Loucy (cell line): ENCODE data around the gene HLA-DMA.

Source experiments
- H2AFZ ChIP-seq: fragments of 200-600 bp; sonication (generic); 2 replicates; pipeline ENCODE4 v1.6.0; 2016; ENCODE audit warnings: antibody characterized with exemption, mild to moderate bottlenecking, low read length, moderate library complexity
- H3F3A ChIP-seq: fragments of 200-600 bp; 2 replicates; pipeline ENCODE4 v1.6.0; 2016; ENCODE audit warnings: antibody characterized with exemption, low read depth, mild to moderate bottlenecking
- H3K27me3 ChIP-seq: fragments of 200-600 bp; sonication (generic); 2 replicates; pipeline ENCODE4 v1.6.1; 2014; ENCODE audit warnings: low read length, mild to moderate bottlenecking; ENCODE audit not compliant: insufficient read depth, poor library complexity, severe bottlenecking
- H3K36me3 ChIP-seq: fragments of 200-600 bp; sonication (generic); 2 replicates; pipeline ENCODE4 v1.6.1; 2016; ENCODE audit warnings: low read length; ENCODE audit not compliant: insufficient read depth
- H3K4me1 ChIP-seq: fragments of 200-600 bp; sonication (generic); 2 replicates; pipeline ENCODE4 v1.5.1; 2014; ENCODE audit warnings: low read length, mild to moderate bottlenecking; ENCODE audit not compliant: insufficient read depth, poor library complexity, severe bottlenecking
- H3K4me2 ChIP-seq: fragments of 200-600 bp; sonication (generic); 2 replicates; pipeline ENCODE4 v1.6.0; 2014; ENCODE audit warnings: antibody characterized with exemption, low read length, low read depth, mild to moderate bottlenecking; ENCODE audit not compliant: poor library complexity, severe bottlenecking
- H3K4me3 ChIP-seq: fragments of 200-600 bp; sonication (generic); 2 replicates; pipeline ENCODE4 v1.5.1; 2014; ENCODE audit warnings: low read length, mild to moderate bottlenecking, mixed read lengths; ENCODE audit not compliant: poor library complexity, severe bottlenecking
- H3K79me2 ChIP-seq: fragments of 200-600 bp; sonication (generic); 2 replicates; pipeline ENCODE4 v1.6.1; 2014; ENCODE audit warnings: low read length; ENCODE audit not compliant: insufficient read depth
- H3K9ac ChIP-seq: fragments of 200-600 bp; sonication (generic); 2 replicates; pipeline ENCODE4 v1.6.0; 2014; ENCODE audit warnings: mild to moderate bottlenecking, low read depth, low read length, moderate library complexity; ENCODE audit not compliant: poor library complexity, severe bottlenecking
- H3K9me2 ChIP-seq: fragments of 200-600 bp; sonication (generic); replicated peaks from 2 replicates; pipeline ENCODE4 v1.6.1; 2016; ENCODE audit warnings: low read depth, low read length, mixed read lengths
- H3K9me3 ChIP-seq: fragments of 200-600 bp; sonication (generic); 2 replicates; pipeline ENCODE4 v1.6.1; 2014; ENCODE audit warnings: mild to moderate bottlenecking, antibody characterized with exemption, low read length, low read depth; ENCODE audit not compliant: insufficient read depth
- H4K20me1 ChIP-seq: fragments of 200-600 bp; sonication (generic); 2 replicates; pipeline ENCODE4 v1.6.0; 2014; ENCODE audit warnings: antibody characterized with exemption, low read length, mild to moderate bottlenecking; ENCODE audit not compliant: insufficient read depth, poor library complexity, severe bottlenecking
- EZH2phosphoT487 ChIP-seq: fragments of 200-600 bp; IDR thresholded peaks from 2 replicates; pipeline ENCODE4 v1.6.1; 2018; ENCODE audit warnings: antibody characterized with exemption, mild to moderate bottlenecking, moderate library complexity, borderline replicate concordance
- TF ChIP-seq, protein P1 (sequence below): fragments of 200-600 bp; sonication (generic); conservative IDR thresholded peaks from 2 replicates; pipeline ENCODE4 v1.5.1; 2014; ENCODE audit warnings: mild to moderate bottlenecking, antibody characterized with exemption, low read length

The HLA-DMA gene

DNA sequence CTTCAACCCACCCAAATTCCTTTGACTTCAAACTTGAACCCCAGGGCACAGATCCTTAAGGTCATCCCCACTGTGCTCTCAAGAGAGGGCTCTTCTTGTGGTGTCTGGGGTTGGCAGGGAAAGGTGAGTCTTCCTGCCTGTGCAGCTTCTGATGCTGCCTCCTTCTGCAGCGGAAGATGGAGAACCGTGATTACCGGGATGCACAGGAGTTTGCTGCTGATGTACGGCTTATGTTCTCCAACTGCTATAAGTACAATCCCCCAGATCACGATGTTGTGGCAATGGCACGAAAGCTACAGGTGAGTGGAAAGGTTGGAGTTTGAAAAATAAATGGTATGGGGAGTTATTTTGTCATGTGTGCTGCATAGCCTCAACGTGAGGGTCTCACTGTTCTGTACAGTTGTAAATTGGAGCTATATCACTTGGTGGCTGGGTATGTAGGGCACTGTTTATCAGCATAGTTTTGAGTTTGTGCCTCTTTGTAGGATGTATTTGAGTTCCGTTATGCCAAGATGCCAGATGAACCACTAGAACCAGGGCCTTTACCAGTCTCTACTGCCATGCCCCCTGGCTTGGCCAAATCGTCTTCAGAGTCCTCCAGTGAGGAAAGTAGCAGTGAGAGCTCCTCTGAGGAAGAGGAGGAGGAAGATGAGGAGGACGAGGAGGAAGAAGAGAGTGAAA lies 24.5 kb upstream of the HLA-DMA start:
- TF ChIP-seq, protein P1, sequence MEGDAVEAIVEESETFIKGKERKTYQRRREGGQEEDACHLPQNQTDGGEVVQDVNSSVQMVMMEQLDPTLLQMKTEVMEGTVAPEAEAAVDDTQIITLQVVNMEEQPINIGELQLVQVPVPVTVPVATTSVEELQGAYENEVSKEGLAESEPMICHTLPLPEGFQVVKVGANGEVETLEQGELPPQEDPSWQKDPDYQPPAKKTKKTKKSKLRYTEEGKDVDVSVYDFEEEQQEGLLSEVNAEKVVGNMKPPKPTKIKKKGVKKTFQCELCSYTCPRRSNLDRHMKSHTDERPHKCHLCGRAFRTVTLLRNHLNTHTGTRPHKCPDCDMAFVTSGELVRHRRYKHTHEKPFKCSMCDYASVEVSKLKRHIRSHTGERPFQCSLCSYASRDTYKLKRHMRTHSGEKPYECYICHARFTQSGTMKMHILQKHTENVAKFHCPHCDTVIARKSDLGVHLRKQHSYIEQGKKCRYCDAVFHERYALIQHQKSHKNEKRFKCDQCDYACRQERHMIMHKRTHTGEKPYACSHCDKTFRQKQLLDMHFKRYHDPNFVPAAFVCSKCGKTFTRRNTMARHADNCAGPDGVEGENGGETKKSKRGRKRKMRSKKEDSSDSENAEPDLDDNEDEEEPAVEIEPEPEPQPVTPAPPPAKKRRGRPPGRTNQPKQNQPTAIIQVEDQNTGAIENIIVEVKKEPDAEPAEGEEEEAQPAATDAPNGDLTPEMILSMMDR = no peak
- TF ChIP-seq EZH2phosphoT487 = no peak
- H3K4me3 ChIP-seq = peak overlapping the region; percentile 96
- H3F3A ChIP-seq = peaks cover 35% of the 10 kb centered on the region
- no peaks in the 10 kb centered on the region for H3K9me3 ChIP-seq
- peak overlapping the region; percentile 93 for H3K4me2 ChIP-seq
- H3K79me2 ChIP-seq = peaks cover 90% of the 10 kb centered on the region
- H3K9ac ChIP-seq = peak overlapping the region; percentile 84
- H3K27me3 ChIP-seq = peaks cover 20% of the 10 kb centered on the region
- H4K20me1 ChIP-seq = peaks cover 100% of the 10 kb centered on the region
- H3K36me3 ChIP-seq = peaks cover 98% of the 10 kb centered on the region
- no peaks in the 10 kb centered on the region for H3K9me2 ChIP-seq
- peaks cover 47% of the 10 kb centered on the region for H3K4me1 ChIP-seq
- H2AFZ ChIP-seq = no peak overlapping the region

DNA sequence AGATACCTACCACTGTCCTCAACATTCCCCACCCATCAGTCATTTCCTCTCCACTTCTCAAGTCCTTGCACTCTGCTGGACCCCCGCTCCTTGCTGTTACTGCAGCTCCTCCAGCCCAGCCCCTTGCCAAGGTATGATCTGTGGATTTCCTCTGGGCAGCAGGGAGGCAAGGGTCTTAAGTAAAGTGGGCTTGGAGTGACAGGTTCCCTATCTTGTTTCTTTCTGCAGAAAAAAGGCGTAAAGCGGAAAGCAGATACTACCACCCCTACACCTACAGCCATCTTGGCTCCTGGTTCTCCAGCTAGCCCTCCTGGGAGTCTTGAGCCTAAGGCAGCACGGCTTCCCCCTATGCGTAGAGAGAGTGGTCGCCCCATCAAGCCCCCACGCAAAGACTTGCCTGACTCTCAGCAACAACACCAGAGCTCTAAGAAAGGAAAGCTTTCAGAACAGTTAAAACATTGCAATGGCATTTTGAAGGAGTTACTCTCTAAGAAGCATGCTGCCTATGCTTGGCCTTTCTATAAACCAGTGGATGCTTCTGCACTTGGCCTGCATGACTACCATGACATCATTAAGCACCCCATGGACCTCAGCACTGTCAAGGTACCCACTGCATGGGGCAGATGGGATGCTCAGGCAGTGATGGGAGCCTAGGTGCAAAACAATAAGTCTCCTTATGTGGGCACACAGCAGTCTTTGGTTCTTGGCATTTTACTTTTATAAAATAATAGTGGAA lies 23.6 kb upstream of the HLA-DMA start:
- Histone ChIP-seq H2AFZ (no peak overlapping the region), H3K4me2 (peak overlapping the region; percentile 93), H3K4me3 (peak overlapping the region; percentile 96), H3K27me3 (peaks cover 25% of the 10 kb centered on the region), H3K36me3 (peaks cover 94% of the 10 kb centered on the region), H3K79me2 (peaks cover 93% of the 10 kb centered on the region), H4K20me1 (peaks cover 94% of the 10 kb centered on the region), H3F3A (peaks cover 27% of the 10 kb centered on the region; the same call in 1 of the 2 replicates), H3K9me3 (no peaks in the 10 kb centered on the region), H3K4me1 (peaks cover 47% of the 10 kb centered on the region), H3K9ac (peak overlapping the region; percentile 84), H3K9me2 (no peaks in the 10 kb centered on the region)
- no peak for TF ChIP-seq EZH2phosphoT487
- TF ChIP-seq, protein P1 = no peak

DNA sequence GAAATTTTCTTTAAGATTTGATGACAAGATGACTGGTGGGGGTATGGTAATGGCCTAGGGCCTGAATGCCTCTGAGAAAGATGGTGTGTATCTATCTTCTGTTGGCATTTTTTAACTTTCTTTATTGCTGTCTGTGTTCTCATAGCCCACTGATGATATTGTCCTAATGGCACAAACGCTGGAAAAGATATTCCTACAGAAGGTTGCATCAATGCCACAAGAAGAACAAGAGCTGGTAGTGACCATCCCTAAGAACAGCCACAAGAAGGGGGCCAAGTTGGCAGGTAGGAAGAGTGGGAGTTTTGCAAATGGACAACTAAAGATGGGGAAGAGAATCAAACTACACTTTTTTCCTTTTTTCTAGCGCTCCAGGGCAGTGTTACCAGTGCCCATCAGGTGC lies 23.0 kb upstream of the HLA-DMA start:
- Histone ChIP-seq H3F3A (peaks cover 25% of the 10 kb centered on the region; the same call in 1 of the 2 replicates), H3K4me3 (peak overlapping the region; percentile 96), H3K9ac (peak overlapping the region; percentile 84), H2AFZ (no peak overlapping the region), H3K9me3 (no peaks in the 10 kb centered on the region), H3K79me2 (peaks cover 94% of the 10 kb centered on the region), H3K4me1 (peaks cover 47% of the 10 kb centered on the region), H3K4me2 (peak overlapping the region; percentile 93), H3K9me2 (no peaks in the 10 kb centered on the region), H3K36me3 (peaks cover 93% of the 10 kb centered on the region), H4K20me1 (peaks cover 88% of the 10 kb centered on the region), H3K27me3 (peaks cover 29% of the 10 kb centered on the region)
- TF ChIP-seq EZH2phosphoT487 = no peak
- TF ChIP-seq, protein P1 = no peak
